GM12878 (cell line): ENCODE data around the gene TBX10. TPM values are rescaled to one million over a fixed set of nuclear protein-coding genes. Genes with fewer than 3 reads are reported as not detected.
A peak's percentile ranks its signal among the peaks of the same experiment; 100 is the strongest.

Experiments used
- CREB1 ChIP-seq: IDR thresholded peaks from 2 replicates; pipeline ENCODE4 v1.6.1; 2012; ENCODE audit warnings: low read depth, mild to moderate bottlenecking, inconsistent platforms
- GATAD2B ChIP-seq: fragments of 450-650 bp; conservative IDR thresholded peaks from 2 replicates; pipeline ENCODE4 v1.6.1; 2017; ENCODE audit warnings: low read depth, mild to moderate bottlenecking, moderate library complexity
- KAT2A ChIP-seq: conservative IDR thresholded peaks from 2 replicates; pipeline ENCODE4 v1.6.1; 2011; ENCODE audit warnings: low read depth, low read length; ENCODE audit not compliant: control insufficient read depth
- MYC ChIP-seq: IDR thresholded peaks from 2 replicates; pipeline ENCODE4 v1.6.1; 2011; ENCODE audit warnings: mild to moderate bottlenecking, low read length, moderate library complexity, inconsistent platforms; ENCODE audit not compliant: insufficient read depth, insufficient replicate concordance, insufficient read length, severe bottlenecking
- NR2F1 ChIP-seq: fragments of 450-650 bp; conservative IDR thresholded peaks from 2 replicates; pipeline ENCODE4 v1.6.1; 2017; ENCODE audit warnings: mild to moderate bottlenecking
- NRF1 ChIP-seq: conservative IDR thresholded peaks from 2 replicates; pipeline ENCODE4 v1.6.1; 2011; ENCODE audit warnings: mild to moderate bottlenecking, low read depth, low read length, improper control_type of control experiment
- POLR2AphosphoS5 ChIP-seq: IDR thresholded peaks from 2 replicates; pipeline ENCODE4 v1.6.1; 2011; ENCODE audit warnings: mild to moderate bottlenecking, low read length, inconsistent platforms
- SMAD1 ChIP-seq: fragments of 450-650 bp; IDR thresholded peaks from 2 replicates; pipeline ENCODE4 v1.6.1; 2018; ENCODE audit warnings: mild to moderate bottlenecking, low read depth; ENCODE audit not compliant: partially characterized antibody
- TARDBP ChIP-seq: IDR thresholded peaks from 2 replicates; pipeline ENCODE4 v1.6.1; 2016; ENCODE audit warnings: borderline replicate concordance
- ZNF207 ChIP-seq: fragments of 450-650 bp; IDR thresholded peaks from 2 replicates; pipeline ENCODE4 v1.6.1; 2014; ENCODE audit warnings: antibody characterized with exemption, mild to moderate bottlenecking, borderline replicate concordance
- ZNF24 ChIP-seq: fragments of 450-650 bp; IDR thresholded peaks from 2 replicates; pipeline ENCODE4 v1.6.1; 2017; ENCODE audit warnings: antibody characterized with exemption, mild to moderate bottlenecking
- ZNF274 ChIP-seq: IDR thresholded peaks from one replicate; pipeline ENCODE4 v1.8.0; 2011; ENCODE audit not compliant: insufficient read length, insufficient read depth
- polyA plus RNA-seq, 11 experiments: library from polyadenylated mRNA; depleted of rRNA in 4 of 11; unstranded in 6 of 11; stranded (reverse) in 5 of 11; fragments of >200 nt; fragmentation: Nextera tagmentation in 4 of 11; fragmentation: Illumina TruSeq in 1 of 11; extraction: Ambion mirVana in 4 of 11; extraction: Trizol in 1 of 11; gene quantifications; 1 replicate in 1 of 11; 2 replicates in 10 of 11; pipeline versions ENCODE4 v1.2.1 to v1.2.3, GENCODE V29; 2011 to 2016; ENCODE audit warnings: inconsistent platforms in 2 of 11, missing spikeins in 2 of 11, low read depth in 1 of 11
- total RNA-seq, 4 experiments: library from RNA; depleted of rRNA in 3 of 4; stranded (reverse); fragments of >200 nt in 3 of 4; fragmentation: Illumina TruSeq in 1 of 4; extraction: Trizol in 1 of 4; gene quantifications; 2 replicates each; pipeline versions ENCODE4 v1.2.1 to v1.2.3, GENCODE V29; 2013 to 2021
- TF ChIP-seq, protein P1 (sequence below): IDR thresholded peaks from 2 replicates; pipeline ENCODE4 v1.6.1; 2012; ENCODE audit warnings: low read length, inconsistent platforms
- TF ChIP-seq, protein P2 (sequence below), 3 experiments: IDR thresholded peaks in 2 of 3; conservative IDR thresholded peaks in 1 of 3; 2 replicates each; pipeline ENCODE4 v1.5.1; 2011; ENCODE audit warnings: low read depth in 3 of 3, low read length in 3 of 3, mild to moderate bottlenecking in 3 of 3, control low read depth in 2 of 3, moderate library complexity in 2 of 3, inconsistent platforms in 1 of 3, mixed read lengths in 1 of 3; ENCODE audit not compliant: control insufficient read depth in 2 of 3, insufficient read depth in 1 of 3; ENCODE audit errors: extremely low read depth in 1 of 3
- TF ChIP-seq, protein P3 (sequence below): fragments of 450-650 bp; formaldehyde crosslinking; IDR thresholded peaks from 2 replicates; pipeline ENCODE4 v1.5.0; 2022; ENCODE audit warnings: mild to moderate bottlenecking, missing genetic modification characterization
- TF ChIP-seq, protein P4 (sequence below): fragments of 450-650 bp; IDR thresholded peaks from 2 replicates; pipeline ENCODE4 v1.6.1; 2018; ENCODE audit warnings: borderline replicate concordance, mild to moderate bottlenecking; ENCODE audit not compliant: partially characterized antibody
- TF ChIP-seq, protein P5 (sequence below): fragments of 450-650 bp; IDR thresholded peaks from 2 replicates; pipeline ENCODE4 v1.6.1; 2017; ENCODE audit warnings: mild to moderate bottlenecking

The TBX10 gene
- total and polyA plus RNA-seq, 10 of the 15 experiments (the other 5 are each of a cell fraction or from before 2014, with no cell fraction given): 0.10 to 0.44 (median 0.20) TPM; not detected in 4

DNA sequence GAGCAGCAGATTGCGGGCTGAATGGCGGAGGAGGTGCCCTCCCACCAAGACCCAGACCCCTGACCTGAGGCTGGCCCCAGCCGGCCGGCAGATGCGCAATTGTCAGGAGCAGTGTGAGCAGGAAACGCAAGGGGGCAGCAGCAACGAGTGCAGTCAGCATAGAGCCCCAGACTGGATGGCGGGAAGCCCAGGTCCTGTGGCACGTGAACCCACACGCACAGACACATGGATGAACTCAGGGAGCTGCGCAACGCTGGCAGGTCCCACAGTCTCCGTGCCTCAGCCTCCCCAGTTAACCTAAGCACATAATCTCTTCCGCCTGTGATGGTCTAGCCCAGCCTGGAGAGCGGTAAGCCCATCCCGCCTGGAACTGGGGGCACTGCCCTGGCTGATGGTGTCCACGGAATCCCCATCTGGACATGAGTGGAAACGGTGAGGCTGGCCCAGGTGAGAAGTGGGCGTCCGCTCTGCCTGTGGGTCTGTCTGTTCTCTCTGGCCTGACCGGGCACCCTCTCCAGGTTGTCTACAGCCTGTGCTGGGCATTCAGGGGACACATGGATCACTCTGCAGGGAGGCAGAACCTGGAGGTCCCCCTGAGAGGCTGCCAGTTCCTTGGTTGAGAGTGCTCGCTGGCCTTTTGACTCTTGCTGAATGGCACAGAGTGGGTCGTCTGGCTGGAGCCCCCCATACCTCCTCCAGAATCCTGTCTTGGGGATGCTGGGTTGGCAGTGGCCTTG is 626 bp upstream of the TBX10 start (continued):
- TF ChIP-seq MYC (no peak), ZNF24 (no peak), ZNF207 (no peak), KAT2A (no peak), GATAD2B (no peak), TARDBP (no peak), NR2F1 (0 out of 2 replicates have a peak, but pooled peaks have one; percentile 34), CREB1 (0 out of 2 replicates have a peak, but pooled peaks have one; percentile 22), NRF1 (no peak), SMAD1 (no peak), ZNF274 (no peak), POLR2AphosphoS5 (no peak)
- TF ChIP-seq, protein P1, sequence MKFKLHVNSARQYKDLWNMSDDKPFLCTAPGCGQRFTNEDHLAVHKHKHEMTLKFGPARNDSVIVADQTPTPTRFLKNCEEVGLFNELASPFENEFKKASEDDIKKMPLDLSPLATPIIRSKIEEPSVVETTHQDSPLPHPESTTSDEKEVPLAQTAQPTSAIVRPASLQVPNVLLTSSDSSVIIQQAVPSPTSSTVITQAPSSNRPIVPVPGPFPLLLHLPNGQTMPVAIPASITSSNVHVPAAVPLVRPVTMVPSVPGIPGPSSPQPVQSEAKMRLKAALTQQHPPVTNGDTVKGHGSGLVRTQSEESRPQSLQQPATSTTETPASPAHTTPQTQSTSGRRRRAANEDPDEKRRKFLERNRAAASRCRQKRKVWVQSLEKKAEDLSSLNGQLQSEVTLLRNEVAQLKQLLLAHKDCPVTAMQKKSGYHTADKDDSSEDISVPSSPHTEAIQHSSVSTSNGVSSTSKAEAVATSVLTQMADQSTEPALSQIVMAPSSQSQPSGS: no peak
- TF ChIP-seq, protein P2, sequence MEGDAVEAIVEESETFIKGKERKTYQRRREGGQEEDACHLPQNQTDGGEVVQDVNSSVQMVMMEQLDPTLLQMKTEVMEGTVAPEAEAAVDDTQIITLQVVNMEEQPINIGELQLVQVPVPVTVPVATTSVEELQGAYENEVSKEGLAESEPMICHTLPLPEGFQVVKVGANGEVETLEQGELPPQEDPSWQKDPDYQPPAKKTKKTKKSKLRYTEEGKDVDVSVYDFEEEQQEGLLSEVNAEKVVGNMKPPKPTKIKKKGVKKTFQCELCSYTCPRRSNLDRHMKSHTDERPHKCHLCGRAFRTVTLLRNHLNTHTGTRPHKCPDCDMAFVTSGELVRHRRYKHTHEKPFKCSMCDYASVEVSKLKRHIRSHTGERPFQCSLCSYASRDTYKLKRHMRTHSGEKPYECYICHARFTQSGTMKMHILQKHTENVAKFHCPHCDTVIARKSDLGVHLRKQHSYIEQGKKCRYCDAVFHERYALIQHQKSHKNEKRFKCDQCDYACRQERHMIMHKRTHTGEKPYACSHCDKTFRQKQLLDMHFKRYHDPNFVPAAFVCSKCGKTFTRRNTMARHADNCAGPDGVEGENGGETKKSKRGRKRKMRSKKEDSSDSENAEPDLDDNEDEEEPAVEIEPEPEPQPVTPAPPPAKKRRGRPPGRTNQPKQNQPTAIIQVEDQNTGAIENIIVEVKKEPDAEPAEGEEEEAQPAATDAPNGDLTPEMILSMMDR (IDR thresholded peaks at IDR 0.05 in 2 of 3, conservative IDR thresholded peaks at IDR 0.05 in 1 of 3; ENCODE audit: control insufficient read depth in 2 of 3, extremely low read depth in 1 of 3, insufficient read depth in 1 of 3, low read depth in 3 of 3, low read length in 3 of 3): peak; percentile 65 to 83 (median 75)
- TF ChIP-seq, protein P3, sequence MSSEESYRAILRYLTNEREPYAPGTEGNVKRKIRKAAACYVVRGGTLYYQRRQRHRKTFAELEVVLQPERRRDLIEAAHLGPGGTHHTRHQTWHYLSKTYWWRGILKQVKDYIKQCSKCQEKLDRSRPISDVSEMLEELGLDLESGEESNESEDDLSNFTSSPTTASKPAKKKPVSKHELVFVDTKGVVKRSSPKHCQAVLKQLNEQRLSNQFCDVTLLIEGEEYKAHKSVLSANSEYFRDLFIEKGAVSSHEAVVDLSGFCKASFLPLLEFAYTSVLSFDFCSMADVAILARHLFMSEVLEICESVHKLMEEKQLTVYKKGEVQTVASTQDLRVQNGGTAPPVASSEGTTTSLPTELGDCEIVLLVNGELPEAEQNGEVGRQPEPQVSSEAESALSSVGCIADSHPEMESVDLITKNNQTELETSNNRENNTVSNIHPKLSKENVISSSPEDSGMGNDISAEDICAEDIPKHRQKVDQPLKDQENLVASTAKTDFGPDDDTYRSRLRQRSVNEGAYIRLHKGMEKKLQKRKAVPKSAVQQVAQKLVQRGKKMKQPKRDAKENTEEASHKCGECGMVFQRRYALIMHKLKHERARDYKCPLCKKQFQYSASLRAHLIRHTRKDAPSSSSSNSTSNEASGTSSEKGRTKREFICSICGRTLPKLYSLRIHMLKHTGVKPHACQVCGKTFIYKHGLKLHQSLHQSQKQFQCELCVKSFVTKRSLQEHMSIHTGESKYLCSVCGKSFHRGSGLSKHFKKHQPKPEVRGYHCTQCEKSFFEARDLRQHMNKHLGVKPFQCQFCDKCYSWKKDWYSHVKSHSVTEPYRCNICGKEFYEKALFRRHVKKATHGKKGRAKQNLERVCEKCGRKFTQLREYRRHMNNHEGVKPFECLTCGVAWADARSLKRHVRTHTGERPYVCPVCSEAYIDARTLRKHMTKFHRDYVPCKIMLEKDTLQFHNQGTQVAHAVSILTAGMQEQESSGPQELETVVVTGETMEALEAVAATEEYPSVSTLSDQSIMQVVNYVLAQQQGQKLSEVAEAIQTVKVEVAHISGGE (CRISPR knock-in tag): no peak
- TF ChIP-seq, protein P4, sequence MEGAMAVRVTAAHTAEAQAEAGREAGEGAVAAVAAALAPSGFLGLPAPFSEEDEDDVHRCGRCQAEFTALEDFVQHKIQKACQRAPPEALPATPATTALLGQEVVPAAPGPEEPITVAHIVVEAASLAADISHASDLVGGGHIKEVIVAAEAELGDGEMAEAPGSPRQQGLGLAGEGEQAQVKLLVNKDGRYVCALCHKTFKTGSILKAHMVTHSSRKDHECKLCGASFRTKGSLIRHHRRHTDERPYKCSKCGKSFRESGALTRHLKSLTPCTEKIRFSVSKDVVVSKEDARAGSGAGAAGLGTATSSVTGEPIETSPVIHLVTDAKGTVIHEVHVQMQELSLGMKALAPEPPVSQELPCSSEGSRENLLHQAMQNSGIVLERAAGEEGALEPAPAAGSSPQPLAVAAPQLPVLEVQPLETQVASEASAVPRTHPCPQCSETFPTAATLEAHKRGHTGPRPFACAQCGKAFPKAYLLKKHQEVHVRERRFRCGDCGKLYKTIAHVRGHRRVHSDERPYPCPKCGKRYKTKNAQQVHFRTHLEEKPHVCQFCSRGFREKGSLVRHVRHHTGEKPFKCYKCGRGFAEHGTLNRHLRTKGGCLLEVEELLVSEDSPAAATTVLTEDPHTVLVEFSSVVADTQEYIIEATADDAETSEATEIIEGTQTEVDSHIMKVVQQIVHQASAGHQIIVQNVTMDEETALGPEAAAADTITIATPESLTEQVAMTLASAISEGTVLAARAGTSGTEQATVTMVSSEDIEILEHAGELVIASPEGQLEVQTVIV: no peak
- TF ChIP-seq, protein P5, sequence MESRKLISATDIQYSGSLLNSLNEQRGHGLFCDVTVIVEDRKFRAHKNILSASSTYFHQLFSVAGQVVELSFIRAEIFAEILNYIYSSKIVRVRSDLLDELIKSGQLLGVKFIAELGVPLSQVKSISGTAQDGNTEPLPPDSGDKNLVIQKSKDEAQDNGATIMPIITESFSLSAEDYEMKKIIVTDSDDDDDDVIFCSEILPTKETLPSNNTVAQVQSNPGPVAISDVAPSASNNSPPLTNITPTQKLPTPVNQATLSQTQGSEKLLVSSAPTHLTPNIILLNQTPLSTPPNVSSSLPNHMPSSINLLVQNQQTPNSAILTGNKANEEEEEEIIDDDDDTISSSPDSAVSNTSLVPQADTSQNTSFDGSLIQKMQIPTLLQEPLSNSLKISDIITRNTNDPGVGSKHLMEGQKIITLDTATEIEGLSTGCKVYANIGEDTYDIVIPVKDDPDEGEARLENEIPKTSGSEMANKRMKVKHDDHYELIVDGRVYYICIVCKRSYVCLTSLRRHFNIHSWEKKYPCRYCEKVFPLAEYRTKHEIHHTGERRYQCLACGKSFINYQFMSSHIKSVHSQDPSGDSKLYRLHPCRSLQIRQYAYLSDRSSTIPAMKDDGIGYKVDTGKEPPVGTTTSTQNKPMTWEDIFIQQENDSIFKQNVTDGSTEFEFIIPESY: no peak
